DMS114 treated with DMSO at 0.1 percent for 48 hours (cell line): ENCODE data around the gene SSR1.
"Not testable (repeated sequence)": the region's sequence is repeated elsewhere in the genome, so short reads cannot be mapped to it uniquely, and the experiment has no call there.

Source experiments
- DNase-seq: peaks from one replicate; lab custom pipeline; 2025; ENCODE audit not compliant: unreplicated experiment; lab: John Stamatoyannopoulos, UW

SSR1 gene

DNA sequence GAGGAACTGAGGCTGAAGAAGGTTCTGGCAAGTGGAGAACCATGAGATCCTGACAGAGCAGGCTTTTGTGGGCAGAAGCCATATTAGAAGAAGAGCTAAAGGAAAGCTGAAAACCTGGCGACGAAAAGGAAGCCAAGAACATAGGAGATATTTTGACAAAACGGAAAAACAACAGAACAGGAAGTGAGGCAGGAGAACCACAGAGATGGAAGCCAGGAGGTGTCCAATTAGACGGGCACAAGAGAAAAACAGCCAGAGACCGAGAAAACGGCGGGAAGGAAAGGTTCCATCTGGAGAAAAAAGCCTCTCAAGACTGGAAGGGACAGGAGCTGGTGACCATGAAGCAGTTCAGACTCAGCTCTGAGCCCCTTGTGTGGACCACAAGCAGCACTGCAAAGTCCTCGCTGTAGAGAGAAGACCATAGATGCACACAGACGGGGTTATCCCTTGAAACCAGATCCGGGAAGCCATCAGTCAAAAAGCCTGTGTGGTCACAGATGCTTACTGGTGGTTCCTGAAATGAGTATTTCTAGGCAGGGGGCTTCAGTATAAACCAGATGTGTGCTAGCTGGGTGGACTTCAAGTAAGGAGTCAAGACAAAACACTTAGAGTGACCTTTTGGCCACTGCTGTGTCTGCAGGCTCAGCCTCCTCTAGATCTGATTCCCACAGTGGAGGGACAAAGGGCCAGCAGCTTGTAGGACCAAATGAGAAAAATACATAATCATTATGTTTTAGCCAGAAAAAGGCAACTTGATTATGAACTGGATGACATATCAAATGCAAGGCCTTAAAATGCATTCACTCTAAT is 30.7 kb downstream of the SSR1 start:
- DNase-seq = no peak

DNA sequence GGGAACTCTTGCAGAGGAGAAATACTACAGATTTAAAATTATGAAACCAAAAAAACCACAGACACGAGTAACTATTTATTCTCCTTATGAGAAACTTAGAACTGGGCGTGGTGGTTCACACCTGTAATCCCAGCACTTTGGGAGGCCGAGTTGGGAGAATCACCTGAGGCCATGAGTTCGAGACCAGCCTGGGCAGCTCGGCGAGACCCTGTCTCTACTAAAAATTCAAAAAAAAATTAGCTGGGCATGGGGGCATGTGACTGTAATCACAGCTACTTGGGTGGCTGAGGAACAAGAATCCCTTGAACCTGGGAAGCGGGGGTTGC is 36.8 kb downstream of the SSR1 start:
- DNase-seq = no peak

DNA sequence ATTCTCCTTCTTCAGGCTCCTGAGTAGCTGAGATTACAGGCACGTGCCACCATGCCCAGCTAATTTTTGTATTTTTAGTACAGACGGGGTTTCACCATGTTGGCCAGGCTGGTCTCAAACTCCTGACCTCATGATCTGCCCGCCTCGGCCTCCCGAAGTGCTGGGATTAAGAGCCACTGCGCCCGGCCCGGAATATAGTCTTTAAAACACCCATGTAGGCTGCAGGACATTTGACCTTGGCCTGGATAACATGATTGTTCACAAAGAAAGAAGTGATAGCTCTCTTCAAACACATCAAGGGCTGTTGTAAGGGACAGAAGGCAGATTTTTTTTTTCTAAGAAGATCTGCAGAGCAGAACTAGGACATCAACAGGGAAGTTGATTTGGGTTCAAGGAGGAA is 38.5 kb downstream of the SSR1 start:
- not testable (repeated sequence) for DNase-seq

DNA sequence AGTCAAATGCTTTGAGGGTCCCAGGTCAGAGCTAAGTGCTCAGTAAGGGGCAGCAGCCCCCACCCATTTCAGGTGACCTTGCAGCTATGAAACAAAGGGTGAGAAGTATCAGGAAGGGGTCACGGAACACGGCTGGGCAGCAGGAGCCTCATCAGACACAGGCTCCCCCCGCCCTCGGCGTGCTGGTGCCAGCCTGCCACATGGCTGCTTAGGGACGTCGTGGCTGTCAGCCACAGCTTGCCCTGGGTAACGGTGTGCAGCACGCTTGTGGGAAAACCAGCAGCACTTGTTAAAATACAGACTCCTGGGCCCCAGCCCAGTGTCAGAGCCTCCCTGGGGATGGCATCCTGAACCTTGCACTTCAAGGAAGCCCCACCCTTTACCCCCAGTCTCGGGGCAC is 39.3 kb downstream of the SSR1 start:
- DNase-seq = no peak

DNA sequence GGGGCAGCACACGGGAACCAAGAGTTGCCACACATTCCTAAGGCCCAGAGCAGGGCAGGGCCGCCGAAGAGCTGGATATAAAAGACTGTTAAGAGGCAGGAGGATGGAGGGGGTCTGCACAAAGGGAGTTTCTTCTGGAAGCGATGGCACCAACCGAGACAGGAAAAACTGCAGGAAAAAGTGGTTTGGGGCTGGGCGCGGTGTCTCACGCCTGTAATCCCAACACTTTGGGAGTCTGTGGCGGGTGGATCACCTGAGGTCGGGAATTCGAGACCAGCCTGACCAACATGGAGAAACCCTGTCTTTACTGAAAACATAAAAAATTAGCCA is 41.8 kb downstream of the SSR1 start:
- DNase-seq = no peak

DNA sequence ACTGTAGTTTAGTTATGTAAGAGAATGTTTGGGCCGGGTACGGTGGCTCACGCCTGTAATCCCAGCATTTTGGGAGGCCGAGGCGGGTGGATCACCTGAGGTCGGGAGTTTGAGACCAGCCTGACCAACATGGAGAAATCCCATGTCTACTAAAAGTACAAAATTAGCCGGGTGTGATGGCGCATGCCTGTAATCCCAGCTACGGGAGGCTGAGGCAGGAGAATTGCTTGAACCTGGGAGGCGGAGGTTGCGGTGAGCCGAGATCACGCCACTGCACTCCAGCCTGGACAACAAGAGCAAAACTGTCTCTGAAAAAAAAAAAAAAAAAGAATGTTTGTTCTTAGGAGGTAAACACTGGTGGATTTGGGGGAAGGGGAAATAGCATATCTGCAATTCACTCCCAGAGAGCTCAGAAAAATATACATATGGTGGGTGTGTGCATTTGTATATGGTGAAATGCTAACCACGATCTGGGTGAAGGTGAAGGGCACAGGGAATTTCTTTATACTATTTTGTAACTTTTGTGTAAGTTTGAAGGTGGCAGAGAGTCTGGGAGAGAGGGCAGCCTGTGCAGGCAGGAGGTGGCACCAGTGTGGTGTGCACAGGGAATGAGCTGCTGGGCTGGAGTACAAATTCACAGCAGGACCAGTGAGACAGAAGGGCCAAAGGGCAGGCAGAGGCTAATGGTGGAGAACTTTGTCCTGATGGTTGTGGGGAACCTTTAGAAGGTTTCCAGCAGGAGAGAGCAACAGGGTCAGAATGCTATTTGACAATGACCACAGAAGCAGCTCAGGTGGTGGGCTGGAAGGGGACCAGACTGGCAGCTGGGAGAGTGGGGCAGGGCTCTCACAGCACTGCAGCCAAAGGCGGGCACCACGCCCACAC is 42.4 kb downstream of the SSR1 start:
- no peak for DNase-seq

DNA sequence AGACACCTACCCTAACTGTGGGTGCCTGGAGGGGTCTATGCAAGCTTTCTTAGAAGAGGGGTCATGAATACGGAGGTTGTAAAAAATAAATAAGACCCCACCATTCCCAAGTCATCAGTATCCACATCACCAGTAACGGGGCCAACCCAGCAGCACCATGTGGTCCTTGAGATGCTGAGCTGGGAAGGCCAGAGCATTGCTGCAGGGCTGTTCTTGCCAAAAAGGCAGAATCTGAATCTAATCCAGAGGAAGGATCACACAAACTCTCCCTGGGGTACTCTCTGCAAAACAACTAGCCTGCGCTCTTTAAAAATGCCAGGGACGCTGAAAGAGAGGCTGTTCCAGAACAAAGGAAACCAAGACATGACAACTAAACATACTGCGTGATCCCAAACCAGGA is 43.2 kb downstream of the SSR1 start:
- DNase-seq = no peak

DNA sequence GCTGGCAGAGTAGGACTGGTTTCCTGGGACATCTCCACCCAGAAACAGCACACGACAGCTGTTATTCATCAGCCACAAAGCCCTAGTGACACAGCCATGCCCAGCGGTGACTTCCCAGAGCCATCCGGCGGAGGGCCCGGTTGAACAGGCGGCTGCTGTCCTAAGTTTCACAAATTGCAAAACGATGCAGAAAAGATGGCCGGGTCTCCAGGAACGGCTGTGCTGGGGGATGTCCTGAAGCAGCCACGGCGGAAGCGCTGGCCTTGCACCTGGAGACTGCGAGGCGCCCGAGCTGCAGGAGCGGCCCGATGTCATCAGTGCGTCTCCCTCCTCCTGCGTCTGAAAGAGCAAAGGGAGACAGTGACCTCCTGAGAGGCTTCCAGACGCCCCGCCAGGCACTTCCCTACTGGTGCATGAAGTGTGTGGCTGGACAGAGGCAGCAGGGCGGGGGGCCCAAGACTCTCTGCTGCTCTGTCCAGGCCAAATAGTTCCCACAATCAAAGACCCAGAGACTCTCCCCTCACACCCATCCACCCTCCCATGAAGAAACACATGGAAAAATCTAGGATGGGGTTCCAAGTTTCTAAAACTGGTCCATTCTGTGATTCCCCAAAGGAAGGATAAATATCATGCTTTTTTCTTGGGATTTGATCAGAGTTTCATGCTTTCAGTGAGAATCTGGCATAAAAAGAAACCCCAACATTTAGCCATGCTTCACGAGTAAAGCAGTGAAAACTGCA is 44.0 kb downstream of the SSR1 start:
- DNase-seq = no peak

DNA sequence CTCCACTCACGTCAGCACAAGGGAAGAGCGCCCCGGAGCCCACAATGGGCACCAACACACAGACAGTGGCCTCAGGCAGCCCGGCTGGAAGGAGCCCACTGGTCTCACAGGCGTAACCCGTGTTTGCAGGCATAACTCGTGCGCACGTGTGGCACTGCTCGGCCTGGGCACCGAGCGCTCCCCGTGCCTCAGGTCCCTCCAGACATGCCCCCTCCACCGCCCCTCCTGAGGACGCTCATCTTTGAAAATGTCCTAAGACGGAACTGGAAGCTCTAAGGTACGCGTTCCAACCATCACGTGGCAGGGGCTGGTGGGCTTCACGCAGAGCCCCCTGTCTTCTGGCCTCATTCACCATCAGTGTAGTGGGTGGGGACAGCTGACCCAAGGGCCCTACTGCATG is 44.6 kb downstream of the SSR1 start:
- DNase-seq = no peak

DNA sequence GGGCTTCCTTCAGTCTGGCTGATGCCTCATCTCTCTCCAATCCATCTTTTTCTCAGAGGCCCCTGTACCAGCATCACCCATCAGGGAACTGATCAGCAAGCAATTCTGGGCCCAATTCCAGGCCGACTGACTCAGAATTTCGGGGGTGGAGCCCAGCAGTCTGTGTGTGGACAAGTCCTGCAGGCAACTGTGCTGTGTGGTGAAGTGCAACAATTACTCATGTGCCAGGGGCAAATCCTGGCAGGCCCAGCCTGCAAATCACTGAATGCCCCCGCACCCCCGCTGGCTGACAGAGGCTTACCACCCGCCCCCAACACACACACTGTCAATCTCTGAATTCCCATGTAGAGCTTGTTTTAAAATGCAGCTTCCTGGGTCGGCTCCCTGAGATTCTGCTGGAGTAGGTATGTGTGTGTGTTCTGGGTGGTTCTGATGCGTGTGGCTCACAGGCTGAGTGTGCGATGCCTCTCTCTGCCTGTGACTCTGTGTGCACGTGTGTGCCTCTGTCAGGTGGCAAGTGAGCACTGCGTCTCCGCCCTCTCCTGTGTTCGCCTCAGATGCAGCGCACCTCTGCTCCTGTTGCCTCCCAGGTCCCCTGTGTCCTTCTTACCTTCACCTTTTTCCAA is 45.4 kb downstream of the SSR1 start:
- DNase-seq = no peak

DNA sequence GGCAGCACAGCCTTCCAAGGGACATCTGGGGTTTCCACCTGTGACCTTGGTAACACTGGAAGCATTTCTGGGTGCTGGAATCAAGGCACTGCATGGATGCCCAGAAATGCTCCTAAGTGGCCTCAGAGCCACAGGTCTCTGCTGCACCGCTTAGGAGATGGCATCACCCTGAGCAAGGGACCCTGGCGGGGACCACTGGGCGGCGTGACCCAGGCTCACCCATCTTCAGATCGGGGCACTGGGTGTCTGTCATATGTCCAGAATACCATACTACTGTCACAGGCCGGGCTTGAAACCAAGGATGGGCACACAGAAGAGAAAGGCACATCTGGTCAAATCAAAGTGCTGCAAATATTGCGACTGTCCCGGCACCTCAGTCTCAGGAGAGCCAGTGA is 45.9 kb downstream of the SSR1 start:
- no peak for DNase-seq

DNA sequence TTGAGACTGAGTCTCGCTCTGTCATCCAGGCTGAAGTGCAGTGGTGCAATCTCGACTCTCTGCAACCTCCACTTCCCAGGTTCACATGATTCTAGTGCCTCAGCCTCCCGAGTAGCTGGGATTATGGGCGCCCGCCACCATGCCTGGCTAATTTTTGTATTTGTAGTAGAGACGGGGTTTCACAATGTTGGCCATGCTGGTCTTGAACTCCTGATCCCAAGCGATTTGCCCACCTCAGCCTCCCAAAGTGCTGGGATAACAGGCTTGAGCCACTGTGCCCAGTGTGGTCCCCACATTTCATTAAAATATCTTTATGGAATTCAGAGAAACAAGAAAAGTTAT is 47.6 kb downstream of the SSR1 start:
- not testable (repeated sequence) for DNase-seq

DNA sequence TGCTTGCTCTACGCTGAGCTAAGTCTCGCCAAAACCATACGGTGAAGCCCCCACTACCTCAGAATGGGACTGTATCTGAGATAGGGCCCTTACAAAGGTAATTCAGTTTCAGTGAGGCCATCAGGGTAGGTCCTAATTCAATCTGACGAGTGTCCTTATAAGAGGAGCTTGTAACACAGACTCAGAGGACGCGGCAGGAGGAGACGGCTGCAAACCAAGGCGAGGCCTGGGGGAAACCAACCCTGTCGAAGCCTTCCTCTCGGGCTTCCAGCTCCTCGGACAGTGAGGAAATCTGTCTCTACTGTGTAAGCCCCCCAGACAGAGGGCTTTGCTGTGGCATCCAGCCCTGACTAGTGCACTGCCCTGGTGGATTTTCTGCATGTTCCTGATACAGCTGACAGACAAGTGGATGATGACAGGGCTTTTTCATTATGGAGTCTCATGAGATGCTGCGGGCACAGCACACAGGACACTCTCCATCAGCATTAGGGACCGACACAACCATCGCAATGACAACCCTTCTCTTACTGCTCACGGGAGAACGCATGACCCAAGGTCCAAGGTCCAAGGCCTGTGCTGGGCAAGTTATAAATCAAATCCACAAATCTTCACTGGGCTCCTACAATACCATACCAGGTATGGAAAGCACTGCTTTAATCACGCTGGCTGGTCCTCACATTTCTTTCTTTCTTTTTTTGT is 48.2 kb downstream of the SSR1 start:
- no peak for DNase-seq

DNA sequence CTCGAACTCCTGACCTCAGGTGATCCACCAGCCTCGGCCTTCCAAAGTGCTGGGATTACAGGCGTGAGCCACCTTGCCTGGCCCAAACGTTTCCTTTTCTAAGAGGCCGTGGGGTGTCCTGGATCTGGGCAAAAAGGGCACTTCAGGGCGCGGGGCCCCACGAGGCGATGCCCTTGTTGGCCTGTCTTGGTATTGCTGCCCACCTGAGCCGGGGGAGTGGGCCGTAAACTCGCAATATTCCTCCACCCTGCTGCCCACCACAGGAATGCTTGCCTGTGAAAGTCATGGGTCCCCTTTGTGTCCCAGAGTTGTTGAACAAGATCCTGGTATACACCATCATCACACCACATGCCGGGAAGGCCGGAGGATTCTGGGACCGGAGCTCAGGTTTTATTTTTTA is 49.0 kb downstream of the SSR1 start:
- DNase-seq = no peak

DNA sequence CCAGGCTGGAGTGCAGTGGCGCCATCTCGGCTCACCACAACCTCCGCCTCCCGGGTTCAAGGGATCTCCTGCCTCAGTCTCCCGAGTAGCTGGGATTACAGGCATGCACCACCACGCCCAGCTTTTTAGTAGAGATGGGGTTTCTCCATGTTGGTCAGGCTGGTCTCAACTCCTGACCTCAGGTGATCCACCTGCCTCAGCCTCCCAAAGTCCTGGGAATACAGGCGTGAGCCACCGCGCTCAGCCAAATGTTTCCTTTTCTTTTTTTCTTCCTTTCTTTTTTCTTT is 49.5 kb downstream of the SSR1 start:
- DNase-seq = not testable (repeated sequence)

DNA sequence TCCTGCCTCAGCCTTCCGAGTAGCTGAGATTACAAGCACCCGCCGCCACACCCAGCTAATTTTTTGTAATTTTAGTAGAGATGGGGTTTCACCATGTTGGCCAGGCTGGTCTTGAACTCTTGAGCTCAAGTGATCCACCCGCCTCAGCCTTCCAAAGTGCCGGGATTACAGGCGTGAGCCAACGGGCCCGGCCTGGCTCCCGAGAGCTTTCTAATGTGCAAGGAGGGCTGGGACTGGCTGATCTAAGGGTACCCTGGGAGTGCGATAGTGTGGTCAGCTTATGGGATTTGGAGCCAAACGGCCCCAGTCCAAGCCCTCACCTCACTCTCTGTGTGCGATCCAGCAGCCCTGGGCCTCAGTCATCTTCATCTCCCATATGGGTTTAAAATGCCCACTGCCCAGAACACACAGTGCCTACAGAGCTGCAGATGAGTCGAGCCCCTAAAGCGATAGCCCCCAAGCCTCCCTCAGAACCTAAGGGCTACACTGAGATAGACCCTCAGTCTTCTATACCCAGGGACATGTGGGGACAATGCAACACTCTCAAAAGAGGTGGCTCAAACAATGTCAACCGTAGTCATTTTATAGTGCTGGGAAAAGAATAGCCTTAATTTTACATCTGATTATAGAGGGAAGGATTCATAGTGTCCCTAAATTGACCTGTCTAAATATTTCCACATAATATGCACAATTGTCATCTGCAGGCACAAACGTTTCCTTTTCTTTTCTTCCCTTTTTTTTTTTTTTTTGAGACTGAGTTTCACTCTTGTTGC is 50.1 kb downstream of the SSR1 start:
- no peak for DNase-seq

DNA sequence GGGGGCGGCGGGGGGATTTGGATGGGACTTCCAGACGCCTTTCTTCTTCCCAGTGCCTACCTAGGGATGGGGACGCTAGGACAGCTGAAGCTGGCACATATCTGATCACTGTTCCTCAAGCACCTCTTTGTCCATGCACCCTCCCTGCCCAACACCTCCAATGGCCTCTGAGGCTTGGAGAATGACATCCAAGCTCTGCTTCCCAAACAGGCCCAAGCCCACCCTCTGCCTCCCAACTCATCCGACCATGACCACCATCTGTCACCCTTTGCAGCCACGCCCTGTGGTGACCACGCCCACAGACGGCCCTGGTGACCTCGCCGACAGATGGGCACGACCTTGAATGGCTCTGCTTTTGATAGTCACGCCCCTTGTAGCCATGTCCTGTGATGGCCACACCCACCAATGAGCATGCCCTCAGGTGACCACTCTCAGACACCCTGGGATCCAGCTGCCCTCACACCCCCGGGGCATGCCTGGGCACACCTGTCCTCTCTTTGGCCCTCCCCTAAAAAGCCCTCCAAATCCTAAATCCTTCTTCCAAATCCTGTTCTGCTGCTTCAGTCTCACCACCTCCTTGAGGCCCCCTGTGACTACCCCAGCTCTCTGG is 51.0 kb downstream of the SSR1 start:
- no peak for DNase-seq

DNA sequence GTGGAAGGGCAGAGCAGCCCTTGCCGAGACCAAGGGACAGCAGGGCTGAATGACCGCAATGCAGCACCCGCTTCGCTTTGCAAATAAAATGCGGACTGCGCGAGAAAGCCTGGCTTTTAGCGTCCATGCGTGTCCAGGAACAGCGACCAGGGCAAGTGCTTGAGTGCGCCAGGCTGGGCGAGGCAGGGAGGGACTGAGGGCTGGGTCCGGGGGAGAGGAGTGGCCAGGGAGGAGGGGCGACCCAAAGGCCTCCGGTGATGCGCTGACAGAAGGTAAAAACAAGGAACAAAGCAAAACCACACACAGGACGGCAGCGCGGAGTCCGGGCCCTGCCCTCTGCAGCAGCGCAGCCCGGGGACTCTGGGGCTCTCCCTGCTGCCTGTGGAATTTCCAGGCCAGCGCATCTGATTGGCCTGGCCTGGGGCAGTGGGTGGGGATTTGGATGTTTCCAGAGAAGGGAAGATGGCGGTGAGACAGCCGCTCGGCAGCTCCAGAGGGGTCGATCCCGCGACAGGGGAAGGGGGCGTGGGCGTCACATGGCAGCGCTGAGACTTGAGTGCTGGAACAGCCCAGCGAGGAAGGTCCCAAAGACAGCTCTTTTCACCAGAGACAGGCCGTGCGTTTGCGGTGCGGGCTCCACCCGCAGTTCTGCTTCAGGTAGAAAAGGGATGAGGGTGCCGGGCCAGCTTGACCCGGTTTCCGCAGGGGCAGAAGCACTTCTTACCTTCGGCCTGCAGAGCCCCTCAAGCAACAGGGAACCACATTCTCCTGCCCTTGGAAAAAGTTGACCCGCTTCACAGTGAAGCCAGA is 51.8 kb downstream of the SSR1 start:
- DNase-seq = peak; percentile 83
